Left ventricle myocardium inferior (tissue), 1 donor: ENCODE results near the gene PFKM. TPM values are rescaled to one million over a fixed set of nuclear protein-coding genes. Genes with fewer than 3 reads are reported as not detected.
A peak's percentile ranks its signal among the peaks of the same experiment; 100 is the strongest.

Experiments
- DNase-seq: peaks from one replicate; pipeline ENCODE4 v3.0.0-alpha.2; 2020
- H3K27ac ChIP-seq: fragments of 200-600 bp; replicated peaks from 2 replicates; pipeline ENCODE4 v1.8.0; 2021
- H3K27me3 ChIP-seq: fragments of 200-600 bp; 2 replicates; pipeline ENCODE4 v1.8.0; 2021; ENCODE audit warnings: low read depth
- H3K36me3 ChIP-seq: fragments of 200-600 bp; 2 replicates; pipeline ENCODE4 v1.8.0; 2021
- H3K4me1 ChIP-seq: fragments of 200-600 bp; 2 replicates; pipeline ENCODE4 v1.8.0; 2021
- H3K4me3 ChIP-seq: fragments of 200-600 bp; 2 replicates; pipeline ENCODE4 v1.8.0; 2021; ENCODE audit warnings: mild to moderate bottlenecking, moderate library complexity
- H3K9me3 ChIP-seq: fragments of 200-600 bp; replicated peaks from 2 replicates; pipeline ENCODE4 v1.8.0; 2021
- CTCF ChIP-seq: fragments of 200-600 bp; IDR thresholded peaks from 2 replicates; pipeline ENCODE4 v1.8.0; 2021; ENCODE audit warnings: antibody characterized with exemption, mild to moderate bottlenecking, borderline replicate concordance
- intact Hi-C: fragments of 100-400 bp; cut with micrococcal nuclease; formaldehyde crosslinking; loops from one replicate; pipeline ENCODE4 v1.11.0; 2022
- total RNA-seq: library from RNA; stranded (reverse); fragmentation: NEBNext Ultra II Directional; extraction: Animal tissue kit (Norgen Biotek cat#: 25700); gene quantifications from one replicate; pipeline ENCODE4 v1.2.1, GENCODE V29; 2021
- donor health status: DM: no; HTN: yes; CAD: no; lungs with severe emphysema.

The PFKM gene
- total RNA-seq, 1 donor from 2014 or later = 671 TPM

GRCh38 chr12:48165089-48165981 lies 46.2 kb downstream of the PFKM start:
- Histone ChIP-seq H3K4me1 (peaks cover 7% of the 10 kb centered on the region), H3K36me3 (no peaks in the 10 kb centered on the region), H3K27ac (no peak overlapping the region), H3K27me3 (peaks cover 10% of the 10 kb centered on the region), H3K9me3 (no peaks in the 10 kb centered on the region), H3K4me3 (no peak overlapping the region)
- no peak for DNase-seq
- TF ChIP-seq CTCF = peak; percentile 97
- intact Hi-C loops = loop anchor here (5.0 kb wide), 1 partner anchor 83 kb away; no protein-coding TSS in a partner anchor

- H3K4me3 ChIP-seq = no peak overlapping the region
- H3K27ac ChIP-seq = no peak overlapping the region
- intact Hi-C loops = loop anchor here (5.0 kb wide), 1 partner anchor 87 kb away; no protein-coding TSS in a partner anchor
- DNase-seq = no peak
- H3K27me3 ChIP-seq = peaks cover 10% of the 10 kb centered on the region
- H3K36me3 ChIP-seq = no peaks in the 10 kb centered on the region
- no peaks in the 10 kb centered on the region for H3K4me1 ChIP-seq
- no peaks in the 10 kb centered on the region for H3K9me3 ChIP-seq
- no peak for TF ChIP-seq CTCF
Measured at GRCh38 chr12:48169011-48169410, 49.8 kb downstream of the PFKM start.

GRCh38 chr12:48175613-48176416 lies 56.7 kb downstream of the PFKM start:
- intact Hi-C loops = no loop called here
- H3K4me1 ChIP-seq = no peaks in the 10 kb centered on the region
- H3K4me3 ChIP-seq = no peak overlapping the region
- no peak for TF ChIP-seq CTCF
- H3K36me3 ChIP-seq = no peaks in the 10 kb centered on the region
- peaks cover 51% of the 10 kb centered on the region for H3K27me3 ChIP-seq
- H3K27ac ChIP-seq = peak overlapping the region; percentile 37
- no peaks in the 10 kb centered on the region for H3K9me3 ChIP-seq
- DNase-seq = no peak

- Histone ChIP-seq H3K4me3 (no peak overlapping the region), H3K9me3 (no peaks in the 10 kb centered on the region), H3K27me3 (peaks cover 57% of the 10 kb centered on the region), H3K4me1 (no peaks in the 10 kb centered on the region), H3K27ac (peak overlapping the region; percentile 37), H3K36me3 (no peaks in the 10 kb centered on the region)
- intact Hi-C loops = no loop called here
- DNase-seq = no peak
- no peak for TF ChIP-seq CTCF
Measured at GRCh38 chr12:48176417-48176751, 57.2 kb downstream of the PFKM start.

- intact Hi-C loops = no loop called here
- peaks cover 8% of the 10 kb centered on the region for H3K4me1 ChIP-seq
- H3K36me3 ChIP-seq = no peaks in the 10 kb centered on the region
- DNase-seq = no peak
- H3K27ac ChIP-seq = peak overlapping the region; percentile 7
- TF ChIP-seq CTCF = no peak
- H3K9me3 ChIP-seq = no peaks in the 10 kb centered on the region
- H3K4me3 ChIP-seq = no peak overlapping the region
- peaks cover 73% of the 10 kb centered on the region for H3K27me3 ChIP-seq
Measured at GRCh38 chr12:48177982-48178381, 58.8 kb downstream of the PFKM start.
